ENCODE results near the gene XXYLT1.

The XXYLT1 gene

DNA sequence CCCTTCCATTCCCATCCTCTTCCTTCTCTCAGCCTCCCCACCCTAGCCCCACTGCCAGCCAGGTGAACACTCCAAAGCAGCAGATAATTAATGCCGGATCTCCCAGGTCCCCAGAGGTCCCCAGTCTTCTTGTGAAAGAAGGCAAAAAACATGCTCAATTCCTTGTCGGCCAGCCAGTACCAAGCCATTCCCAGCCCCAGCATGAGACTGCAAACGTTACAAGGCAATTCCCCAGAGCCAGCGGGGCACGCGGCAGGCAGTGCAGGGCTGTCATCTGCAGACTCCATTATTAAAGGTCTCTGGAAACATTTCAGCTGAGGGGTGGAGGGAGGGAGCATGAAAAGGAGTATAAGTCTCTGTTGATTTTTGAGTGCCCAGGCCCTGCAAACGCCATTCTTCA lies 117.8 kb downstream of the XXYLT1 start:
- Histone ChIP-seq H3K27me3 (ENCODE audit: low read length) (no peaks in the 10 kb centered on the region), H3K4me2 (ENCODE audit: low read depth, low read length, poor library complexity, severe bottlenecking) (no peak overlapping the region), H3K9ac (ENCODE audit: low read length) (no peak overlapping the region), H3K27ac (ENCODE audit: low read depth, low read length) (no peak overlapping the region), H3K79me2 (ENCODE audit: insufficient read depth, low read length) (no peaks in the 10 kb centered on the region), H3K36me3 (ENCODE audit: low read length) (no peaks in the 10 kb centered on the region), H3K4me3 (ENCODE audit: insufficient read depth, low read length, poor library complexity, severe bottlenecking) (no peak overlapping the region), H4K20me1 (ENCODE audit: low read depth, low read length) (no peaks in the 10 kb centered on the region), H3K9me3 (ENCODE audit: insufficient read depth, low read length) (no peaks in the 10 kb centered on the region), H3F3A (ENCODE audit: insufficient read depth) (no peaks in the 10 kb centered on the region), H2AFZ (ENCODE audit: low read depth, low read length, severe bottlenecking) (no peak overlapping the region), H3K9me2 (replicated peaks; ENCODE audit: insufficient read depth, low read length) (no peaks in the 10 kb centered on the region)
- TF ChIP-seq, protein P1, sequence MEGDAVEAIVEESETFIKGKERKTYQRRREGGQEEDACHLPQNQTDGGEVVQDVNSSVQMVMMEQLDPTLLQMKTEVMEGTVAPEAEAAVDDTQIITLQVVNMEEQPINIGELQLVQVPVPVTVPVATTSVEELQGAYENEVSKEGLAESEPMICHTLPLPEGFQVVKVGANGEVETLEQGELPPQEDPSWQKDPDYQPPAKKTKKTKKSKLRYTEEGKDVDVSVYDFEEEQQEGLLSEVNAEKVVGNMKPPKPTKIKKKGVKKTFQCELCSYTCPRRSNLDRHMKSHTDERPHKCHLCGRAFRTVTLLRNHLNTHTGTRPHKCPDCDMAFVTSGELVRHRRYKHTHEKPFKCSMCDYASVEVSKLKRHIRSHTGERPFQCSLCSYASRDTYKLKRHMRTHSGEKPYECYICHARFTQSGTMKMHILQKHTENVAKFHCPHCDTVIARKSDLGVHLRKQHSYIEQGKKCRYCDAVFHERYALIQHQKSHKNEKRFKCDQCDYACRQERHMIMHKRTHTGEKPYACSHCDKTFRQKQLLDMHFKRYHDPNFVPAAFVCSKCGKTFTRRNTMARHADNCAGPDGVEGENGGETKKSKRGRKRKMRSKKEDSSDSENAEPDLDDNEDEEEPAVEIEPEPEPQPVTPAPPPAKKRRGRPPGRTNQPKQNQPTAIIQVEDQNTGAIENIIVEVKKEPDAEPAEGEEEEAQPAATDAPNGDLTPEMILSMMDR (IDR thresholded peaks at IDR 0.05; ENCODE audit: insufficient read depth, low read length, poor library complexity, severe bottlenecking), result no peak
- TF ChIP-seq EZH2phosphoT487 (conservative IDR thresholded peaks at IDR 0.05; ENCODE audit: low read length), result no peak

DNA sequence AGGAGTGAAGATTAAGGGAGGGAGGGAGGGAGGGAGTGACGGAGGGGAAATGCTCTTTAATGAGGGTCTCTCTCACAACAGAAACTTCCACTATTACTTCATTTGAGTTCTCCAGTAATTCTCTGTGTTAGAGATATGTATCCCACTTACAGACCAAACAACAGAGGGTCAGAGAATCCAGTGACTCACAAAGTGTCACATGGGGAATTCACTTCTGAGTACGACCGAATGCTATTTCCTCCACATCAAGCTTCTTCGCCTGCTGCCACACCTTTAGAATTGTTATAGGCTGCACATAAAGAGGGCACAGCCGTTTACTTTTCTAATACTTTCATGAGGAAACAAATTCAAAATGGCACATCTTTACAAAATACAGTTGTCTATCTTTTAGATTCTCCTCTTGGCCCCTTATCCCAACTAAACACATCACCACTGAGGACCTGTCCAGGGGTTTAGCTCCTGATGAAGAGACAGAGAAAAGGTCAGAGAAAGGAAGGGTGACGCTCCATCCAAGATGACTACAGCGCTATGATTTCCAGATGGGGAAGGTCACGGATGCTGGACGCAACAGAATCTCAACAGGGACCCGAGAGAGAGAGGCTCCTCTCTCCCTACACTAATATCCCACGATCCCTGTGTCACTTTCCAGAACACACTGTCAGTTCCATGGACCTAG lies 119.0 kb downstream of the XXYLT1 start:
- Histone ChIP-seq H3K27ac (ENCODE audit: low read depth, low read length) (no peak overlapping the region), H2AFZ (ENCODE audit: low read depth, low read length, severe bottlenecking) (no peak overlapping the region), H3K79me2 (ENCODE audit: insufficient read depth, low read length) (no peaks in the 10 kb centered on the region), H3K4me3 (ENCODE audit: insufficient read depth, low read length, poor library complexity, severe bottlenecking) (no peak overlapping the region), H3K27me3 (ENCODE audit: low read length) (no peaks in the 10 kb centered on the region), H3K9ac (ENCODE audit: low read length) (no peak overlapping the region), H3F3A (ENCODE audit: insufficient read depth) (no peaks in the 10 kb centered on the region), H3K9me3 (ENCODE audit: insufficient read depth, low read length) (no peaks in the 10 kb centered on the region), H3K9me2 (replicated peaks; ENCODE audit: insufficient read depth, low read length) (no peaks in the 10 kb centered on the region), H3K36me3 (ENCODE audit: low read length) (no peaks in the 10 kb centered on the region), H4K20me1 (ENCODE audit: low read depth, low read length) (no peaks in the 10 kb centered on the region), H3K4me2 (ENCODE audit: low read depth, low read length, poor library complexity, severe bottlenecking) (no peak overlapping the region)
- TF ChIP-seq, protein P1 (IDR thresholded peaks at IDR 0.05; ENCODE audit: insufficient read depth, low read length, poor library complexity, severe bottlenecking), result no peak

DNA sequence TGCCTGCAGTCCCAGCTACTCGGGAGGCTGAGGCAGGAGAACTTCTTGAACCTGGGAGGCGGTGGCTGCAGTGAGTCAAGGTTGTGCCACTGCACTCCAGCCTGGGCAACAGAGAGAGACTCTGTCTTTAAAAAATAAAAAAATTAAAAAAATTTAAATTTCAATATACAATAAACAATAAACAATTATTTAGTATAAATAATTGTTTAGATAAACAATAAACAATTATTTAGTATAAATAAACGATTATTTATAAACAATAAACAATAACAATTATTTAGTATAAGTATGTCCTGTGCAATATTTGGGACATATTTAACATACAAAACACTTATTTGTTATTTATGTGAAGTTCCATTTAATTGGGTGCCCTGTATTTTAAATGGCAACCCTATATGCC lies 119.6 kb downstream of the XXYLT1 start:
- no peak overlapping the region for H3K9ac ChIP-seq (ENCODE audit: low read length)
- no peaks in the 10 kb centered on the region for H3F3A ChIP-seq (ENCODE audit: insufficient read depth)
- H3K4me3 ChIP-seq (ENCODE audit: insufficient read depth, low read length, poor library complexity, severe bottlenecking), result no peak overlapping the region
- no peaks in the 10 kb centered on the region for H3K36me3 ChIP-seq (ENCODE audit: low read length)
- H2AFZ ChIP-seq (ENCODE audit: low read depth, low read length, severe bottlenecking), result no peak overlapping the region
- no peak overlapping the region for H3K27ac ChIP-seq (ENCODE audit: low read depth, low read length)
- no peaks in the 10 kb centered on the region for H3K9me3 ChIP-seq (ENCODE audit: insufficient read depth, low read length)
- no peak overlapping the region for H3K4me2 ChIP-seq (ENCODE audit: low read depth, low read length, poor library complexity, severe bottlenecking)
- TF ChIP-seq, protein P1 (IDR thresholded peaks at IDR 0.05; ENCODE audit: insufficient read depth, low read length, poor library complexity, severe bottlenecking), result no peak
- no peak for TF ChIP-seq EZH2phosphoT487 (conservative IDR thresholded peaks at IDR 0.05; ENCODE audit: low read length)
- no peaks in the 10 kb centered on the region for H3K79me2 ChIP-seq (ENCODE audit: insufficient read depth, low read length)
- H3K9me2 ChIP-seq (replicated peaks; ENCODE audit: insufficient read depth, low read length), result no peaks in the 10 kb centered on the region
- no peaks in the 10 kb centered on the region for H3K27me3 ChIP-seq (ENCODE audit: low read length)
- no peaks in the 10 kb centered on the region for H4K20me1 ChIP-seq (ENCODE audit: low read depth, low read length)

Data from SU-DHL-6 (cell line).